Muscle of leg (tissue), 11 donors: ENCODE measurements around the gene OTOP1. TPM values are rescaled to one million over a fixed set of nuclear protein-coding genes. Genes with fewer than 3 reads are reported as not detected.
"Not testable (repeated sequence)": the region's sequence is repeated elsewhere in the genome, so short reads cannot be mapped to it uniquely, and the experiment has no call there.

ENCODE experiments used
- DNase-seq: peaks from one replicate; pipeline ENCODE4 v3.0.0; 2013
- H3K27ac ChIP-seq: one replicate; pipeline ENCODE4 v1.5.1; 2013; ENCODE audit warnings: mild to moderate bottlenecking, low read length, control low read depth
- H3K27me3 ChIP-seq: one replicate; pipeline ENCODE4 v1.6.1; 2013; ENCODE audit warnings: low read length; ENCODE audit not compliant: control insufficient read depth, insufficient read depth
- H3K36me3 ChIP-seq: one replicate; pipeline ENCODE4 v1.6.1; 2013; ENCODE audit warnings: low read length; ENCODE audit not compliant: control insufficient read depth, insufficient read depth
- H3K4me1 ChIP-seq: one replicate; pipeline ENCODE4 v1.6.1; 2013; ENCODE audit warnings: low read length; ENCODE audit not compliant: control insufficient read depth, insufficient read depth
- H3K4me3 ChIP-seq: one replicate; pipeline ENCODE4 v1.5.1; 2013; ENCODE audit warnings: low read length, control low read depth
- H3K9me3 ChIP-seq: replicated peaks from 2 replicates; pipeline ENCODE4 v1.6.1; 2013; ENCODE audit warnings: low read depth, low read length; ENCODE audit not compliant: control insufficient read depth
- WGBS: methylation state at CpG from one replicate; pipeline ENCODE4 v1.1.5; 2013; ENCODE audit warnings: missing lambda C conversion rate; ENCODE audit not compliant: insufficient coverage; 5-methylcytosine and 5-hydroxymethylcytosine counted together
- polyA plus RNA-seq, 8 donors: library from polyadenylated mRNA; unstranded; fragments of 120-200 nt; gene quantifications; one replicate each; pipeline versions ENCODE4 v1.2.1 to v1.2.3, GENCODE V29; 2013; ENCODE audit warnings: inconsistent platforms in 1 of 8, low replicate concordance in 1 of 8; ENCODE audit not compliant: insufficient read length in 8 of 8, insufficient read depth in 1 of 8
- total RNA-seq: library from RNA; stranded (reverse); fragments of 120-200 nt; gene quantifications from one replicate; pipeline ENCODE4 v1.2.4, GENCODE V29; 2013

The OTOP1 gene
- total and polyA plus RNA-seq, 9 donors, result not detected

DNA sequence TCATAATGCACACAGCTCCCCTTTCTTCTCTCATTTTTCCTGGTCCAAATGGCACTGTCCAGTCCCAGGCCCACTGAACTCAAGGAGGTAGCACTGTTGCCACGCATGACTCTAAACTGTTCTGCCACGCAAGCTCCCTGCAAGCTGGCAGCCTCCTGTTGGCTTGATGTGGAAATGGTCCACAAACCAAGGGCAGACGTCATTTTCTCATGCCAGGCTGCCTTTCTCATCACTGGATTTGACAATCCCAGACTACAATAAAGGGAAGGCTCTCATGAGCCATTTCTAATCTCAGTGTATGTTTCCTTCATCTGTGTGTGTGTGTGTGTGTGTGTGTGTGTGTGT, 22.4 kb downstream of the OTOP1 start:
- no peaks in the 10 kb centered on the region for H3K36me3 ChIP-seq
- no peaks in the 10 kb centered on the region for H3K9me3 ChIP-seq
- peaks cover 3% of the 10 kb centered on the region for H3K27me3 ChIP-seq
- no peak overlapping the region for H3K27ac ChIP-seq
- no peak for DNase-seq
- WGBS, result 92% methylated on average over 2 of the region's 3 CpGs
- H3K4me1 ChIP-seq, result no peaks in the 10 kb centered on the region
- no peak overlapping the region for H3K4me3 ChIP-seq

- no peak for DNase-seq
- Histone ChIP-seq H3K4me3 (no peak overlapping the region), H3K27me3 (peaks cover 3% of the 10 kb centered on the region), H3K4me1 (no peaks in the 10 kb centered on the region), H3K36me3 (no peaks in the 10 kb centered on the region), H3K9me3 (no peaks in the 10 kb centered on the region), H3K27ac (no peak overlapping the region)
- WGBS, result 64% methylated on average over 9 of the region's 10 CpGs
Measured at GRCh38 chr4:4203688-4204400, 22.9 kb downstream of the OTOP1 start.

DNA sequence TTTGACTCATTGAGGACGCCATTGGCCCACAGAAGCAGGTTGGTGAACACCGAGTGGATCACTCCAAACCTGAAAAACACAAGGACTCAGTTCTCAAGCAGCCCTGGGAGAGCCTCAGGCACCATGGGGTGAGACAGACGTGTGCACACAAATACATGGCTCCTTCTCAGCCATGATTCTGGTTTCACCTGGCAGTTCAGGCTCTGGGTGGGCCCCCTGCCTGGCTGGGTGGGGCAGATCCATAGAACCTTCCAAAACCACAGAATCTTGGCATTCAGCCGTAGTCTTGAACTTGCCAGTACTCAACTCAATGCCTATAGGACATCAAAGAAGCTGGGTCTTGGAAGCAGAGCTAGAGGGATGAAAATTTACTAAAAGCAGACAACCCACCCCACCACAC, 24.2 kb downstream of the OTOP1 start:
- H3K36me3 ChIP-seq, result no peaks in the 10 kb centered on the region
- H3K27me3 ChIP-seq, result peaks cover 3% of the 10 kb centered on the region

GRCh38 chr4:4200624-4201023, 26.1 kb downstream of the OTOP1 start:
- peaks cover 3% of the 10 kb centered on the region for H3K27me3 ChIP-seq
- no peaks in the 10 kb centered on the region for H3K9me3 ChIP-seq
- WGBS, result 39% methylated on average over 2 of the region's 4 CpGs
- no peaks in the 10 kb centered on the region for H3K36me3 ChIP-seq
- no peaks in the 10 kb centered on the region for H3K4me1 ChIP-seq
- no peak overlapping the region for H3K4me3 ChIP-seq
- H3K27ac ChIP-seq, result no peak overlapping the region
- DNase-seq, result no peak

More for the DNA sequence above, 24.2 kb downstream of the OTOP1 start:
- H3K4me3 ChIP-seq, result no peak overlapping the region
- no peak for DNase-seq
- H3K9me3 ChIP-seq, result no peaks in the 10 kb centered on the region
- H3K4me1 ChIP-seq, result no peaks in the 10 kb centered on the region
- no peak overlapping the region for H3K27ac ChIP-seq
- WGBS, result 20% methylated on average over 1 of the region's 4 CpGs

- H3K27me3 ChIP-seq, result no peaks in the 10 kb centered on the region
- H3K36me3 ChIP-seq, result no peaks in the 10 kb centered on the region
- 100% methylated on average over 1 of the region's 3 CpGs for WGBS
- H3K9me3 ChIP-seq, result no peaks in the 10 kb centered on the region
- no peaks in the 10 kb centered on the region for H3K4me1 ChIP-seq
- H3K4me3 ChIP-seq, result no peak overlapping the region
- H3K27ac ChIP-seq, result no peak overlapping the region
- DNase-seq, result no peak
Measured at GRCh38 chr4:4195354-4195753, 31.4 kb downstream of the OTOP1 start.

GRCh38 chr4:4188557-4188956, 38.2 kb downstream of the OTOP1 start:
- H3K4me3 ChIP-seq, H3K27ac ChIP-seq, H3K36me3 ChIP-seq, H3K9me3 ChIP-seq, H3K4me1 ChIP-seq, DNase-seq, H3K27me3 ChIP-seq: not testable (repeated sequence)
- WGBS, result no CpG with 5 or more reads among the region's 3 CpGs

DNA sequence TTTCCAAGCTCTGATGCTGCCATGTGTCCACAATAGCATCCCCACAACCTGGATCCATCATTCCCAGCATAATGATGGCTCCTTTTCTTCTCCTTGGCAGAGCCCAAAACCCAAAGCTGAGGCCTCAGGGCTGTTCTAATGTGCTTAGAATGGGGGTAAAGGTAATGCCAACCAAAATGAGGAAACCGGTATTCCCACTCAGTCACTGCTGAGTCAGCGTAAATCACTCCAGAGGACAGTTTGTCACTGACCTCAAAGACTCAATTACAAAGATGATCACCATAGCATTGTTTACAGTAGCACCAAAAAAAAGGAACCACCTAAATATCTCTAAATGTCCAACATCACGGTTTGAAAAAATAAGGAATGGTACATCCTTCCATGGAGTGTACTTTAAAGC, 41.2 kb downstream of the OTOP1 start:
- no CpG with 5 or more reads among the region's 3 CpGs for WGBS
- H3K27ac ChIP-seq, result no peak overlapping the region
- peaks cover 16% of the 10 kb centered on the region for H3K27me3 ChIP-seq
- H3K4me1 ChIP-seq, result no peaks in the 10 kb centered on the region
- DNase-seq, result no peak
- no peaks in the 10 kb centered on the region for H3K9me3 ChIP-seq
- no peaks in the 10 kb centered on the region for H3K36me3 ChIP-seq
- no peak overlapping the region for H3K4me3 ChIP-seq

DNA sequence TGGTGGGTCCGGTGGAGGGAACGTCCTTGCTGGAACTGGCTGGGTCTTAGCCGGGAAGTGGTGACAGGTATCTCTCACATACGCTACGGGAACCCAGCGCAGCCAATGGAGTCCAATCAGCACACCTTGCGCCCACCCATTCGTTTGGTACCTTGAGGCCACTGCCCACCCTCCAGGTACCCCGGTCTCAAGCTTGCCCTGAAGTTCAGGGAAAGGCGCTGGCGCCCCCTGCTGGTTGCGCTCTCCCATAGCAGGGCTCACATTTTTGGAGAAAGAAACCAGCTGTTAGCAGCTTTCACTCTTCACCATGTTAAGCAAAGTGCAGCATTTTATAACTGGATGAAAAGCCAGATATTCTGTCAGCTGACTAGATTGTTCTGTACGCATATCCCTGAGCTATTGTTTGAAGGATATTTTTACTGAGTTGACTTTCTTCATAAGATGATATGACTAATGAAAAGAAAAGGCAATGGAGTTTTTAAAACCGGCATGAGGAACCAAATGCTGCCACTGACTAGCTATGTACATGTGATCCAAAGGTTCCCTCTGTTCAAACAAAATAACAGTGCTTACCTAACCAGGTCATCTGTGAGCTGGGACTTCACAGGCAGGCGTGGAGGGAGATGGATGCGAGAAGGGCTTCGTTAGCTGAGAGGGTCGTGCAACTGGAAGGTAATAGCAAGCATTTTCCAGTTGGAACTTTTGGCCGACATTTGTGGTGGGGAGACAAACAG, 43.7 kb downstream of the OTOP1 start:
- WGBS, result 43% methylated on average over 13 of the region's 19 CpGs

GRCh38 chr4:4170596-4171150, 56.1 kb downstream of the OTOP1 start:
- Histone ChIP-seq H3K4me3 (no peak overlapping the region), H3K4me1 (no peaks in the 10 kb centered on the region), H3K9me3 (no peaks in the 10 kb centered on the region), H3K36me3 (no peaks in the 10 kb centered on the region), H3K27ac (no peak overlapping the region), H3K27me3 (peaks cover 2% of the 10 kb centered on the region)
- no CpG with 5 or more reads among the region's 10 CpGs for WGBS
- DNase-seq, result no peak

More for the DNA sequence above, 43.7 kb downstream of the OTOP1 start:
- no peak overlapping the region for H3K4me3 ChIP-seq
- peaks cover 14% of the 10 kb centered on the region for H3K27me3 ChIP-seq
- no peaks in the 10 kb centered on the region for H3K9me3 ChIP-seq
- H3K36me3 ChIP-seq, result no peaks in the 10 kb centered on the region
- no peaks in the 10 kb centered on the region for H3K4me1 ChIP-seq
- DNase-seq, result no peak
- H3K27ac ChIP-seq, result no peak overlapping the region

GRCh38 chr4:4167981-4168780, 58.5 kb downstream of the OTOP1 start:
- H3K27ac ChIP-seq, H3K4me3 ChIP-seq, H3K9me3 ChIP-seq, H3K36me3 ChIP-seq, DNase-seq, H3K4me1 ChIP-seq, H3K27me3 ChIP-seq: not testable (repeated sequence)
- WGBS, result 64% methylated on average over 9 of the region's 19 CpGs
